HG03558 (cell line): ENCODE measurements around the gene TTC16.

Source experiments
- ATAC-seq: cut with Tn5 transposase; IDR thresholded peaks from one replicate; pipeline ENCODE4 v1.9.1; 2021; ENCODE audit warnings: moderate number of reproducible peaks; ENCODE audit not compliant: unreplicated experiment; ENCODE audit errors: extremely low read depth

The TTC16 gene

GRCh38 chr9:127715470-127716337 is at the start of gene TTC16, which contains the start of gene PTRH1:
TTC16 (plus strand) TSS chr9:127716079; CDS start chr9:127716146, 67 bp downstream.
PTRH1 (minus strand) TSS chr9:127715663; CDS start chr9:127715639, 24 bp downstream.
- peak; percentile 71 for ATAC-seq

GRCh38 chr9:127667127-127667844 is 48.6 kb upstream of the TTC16 start:
- no peak for ATAC-seq

GRCh38 chr9:127667906-127668305 is 48.0 kb upstream of the TTC16 start:
- no peak for ATAC-seq

GRCh38 chr9:127673234-127673633 is 42.6 kb upstream of the TTC16 start:
- ATAC-seq = no peak

- ATAC-seq = no peak
These were observed 39.2 kb upstream of the TTC16 start for GRCh38 chr9:127676638-127677037.

- no peak for ATAC-seq
These were observed 36.4 kb upstream of the TTC16 start for GRCh38 chr9:127679506-127679905.

- ATAC-seq = no peak
These were observed 35.7 kb upstream of the TTC16 start for GRCh38 chr9:127680226-127680625.

- no peak for ATAC-seq
These were observed 35.0 kb upstream of the TTC16 start for GRCh38 chr9:127680846-127681245.

GRCh38 chr9:127682351-127683136 is 33.3 kb upstream of the TTC16 start:
- no peak for ATAC-seq

- no peak for ATAC-seq
These were observed 32.2 kb upstream of the TTC16 start for GRCh38 chr9:127683723-127684122.

GRCh38 chr9:127684576-127684975 is 31.3 kb upstream of the TTC16 start:
- ATAC-seq = no peak

- no peak for ATAC-seq
These were observed 29.2 kb upstream of the TTC16 start for GRCh38 chr9:127686461-127687393.

- ATAC-seq = no peak
These were observed 26.4 kb upstream of the TTC16 start for GRCh38 chr9:127689329-127690000.

GRCh38 chr9:127690735-127691134 is 25.1 kb upstream of the TTC16 start:
- no peak for ATAC-seq

- no peak for ATAC-seq
These were observed 23.8 kb upstream of the TTC16 start for GRCh38 chr9:127692071-127692470.

- no peak for ATAC-seq
These were observed 22.7 kb upstream of the TTC16 start for GRCh38 chr9:127693143-127693542.

- ATAC-seq = no peak
These were observed 22.2 kb upstream of the TTC16 start for GRCh38 chr9:127693697-127694096.

GRCh38 chr9:127694890-127695720 is 20.8 kb upstream of the TTC16 start:
- no peak for ATAC-seq
